ENCODE data around the gene PRR13. TPM values are rescaled to one million over a fixed set of nuclear protein-coding genes. Genes with fewer than 3 reads are reported as not detected.

Gene PRR13
- total RNA-seq, 1 experiment from 2014 or later: 216 TPM

- no peak overlapping the region for H3K4me3 ChIP-seq (replicated peaks in 1 of 2; ENCODE audit: low read depth in 1 of 2, low read length in 2 of 2)
- POLR2A ChIA-PET: no interaction called here
- CTCF ChIA-PET: interaction anchor here (1.2 kb wide), 1 partner anchor 10 kb away, joined by 5 read pairs; no protein-coding TSS in a partner anchor
- H3K4me1 ChIP-seq (ENCODE audit: control insufficient read depth in 1 of 2, insufficient read depth in 2 of 2, low read length in 2 of 2): peaks cover 9 to 10% of the 10 kb centered on the region in 2 experiments; a peak in 3 of 4 replicates
- intact Hi-C loops (cut with micrococcal nuclease): no loop called here
- no peak overlapping the region for H2AFZ ChIP-seq (ENCODE audit: low read depth, low read length, poor library complexity, severe bottlenecking)
- BruUV-seq (replicated peaks): no TSS peak
- TF ChIP-seq SRF (IDR thresholded peaks at IDR 0.05; ENCODE audit: low read depth) (no peak), POLR2A (IDR thresholded peaks at IDR 0.05; ENCODE audit: borderline replicate concordance, extremely low read depth, insufficient read depth, insufficient read length) (no peak), REST (IDR thresholded peaks at IDR 0.05; ENCODE audit: low read depth) (no peak), RAD21 (IDR thresholded peaks at IDR 0.05; ENCODE audit: low read depth) (no peak), ELF1 (IDR thresholded peaks at IDR 0.05; ENCODE audit: borderline replicate concordance, low read depth) (no peak), ZBTB33 (IDR thresholded peaks at IDR 0.05; ENCODE audit: extremely low read depth, insufficient replicate concordance, low read length) (no peak), POLR2AphosphoS5 (IDR thresholded peaks at IDR 0.05; ENCODE audit: low read depth, low read length) (no peak), MAX (IDR thresholded peaks at IDR 0.05) (no peak)
- peaks cover 7% of the 10 kb centered on the region; the same call in 1 of the 2 replicates for H3K79me2 ChIP-seq (ENCODE audit: insufficient read depth, low read length)
- DNase-seq (ENCODE audit: low read depth, low spot score): no peak
- no peaks in the 10 kb centered on the region for H3K9me2 ChIP-seq (ENCODE audit: insufficient read depth)
- RAD21 ChIA-PET (ENCODE audit: low non-redundant PET in 1 of 2, low total read pairs in 2 of 2, uncharacterized antibody in 2 of 2, unreplicated experiment in 2 of 2): no interaction called here
- no peaks in the 10 kb centered on the region for H4K20me1 ChIP-seq (ENCODE audit: insufficient read depth)
- ATAC-seq: no peak
- H3K9me3 ChIP-seq (ENCODE audit: control insufficient read depth in 1 of 2, insufficient read depth in 1 of 2, low read depth in 1 of 2, low read length in 2 of 2): no peaks in the 10 kb centered on the region
- no peak overlapping the region for H3K9ac ChIP-seq (ENCODE audit: low read length)
- no peak overlapping the region for H3K4me2 ChIP-seq (ENCODE audit: low read length)
- peaks cover 29 to 31% of the 10 kb centered on the region in 2 experiments for H3K36me3 ChIP-seq (ENCODE audit: control insufficient read depth in 1 of 2, insufficient read depth in 2 of 2, low read length in 2 of 2)
- H3K27ac ChIP-seq (ENCODE audit: low read depth, low read length): no peak overlapping the region
- no peaks in the 10 kb centered on the region for H3K27me3 ChIP-seq (ENCODE audit: insufficient read depth, low read length)
Observed at GRCh38 chr12:53410951-53411350, 30.6 kb upstream of the PRR13 start.

Measured in HCT116 (cell line).